ENCODE results near the gene OBP2A.

GRCh38 chr9:135584371-135584770 lies 38.4 kb downstream of the OBP2A start:
- TF ChIP-seq CTCF (IDR thresholded peaks at IDR 0.05; ENCODE audit: borderline replicate concordance, extremely low read depth, low read length, poor library complexity, severe bottlenecking): no peak
- no peak for TF ChIP-seq EZH2 (IDR thresholded peaks at IDR 0.05; ENCODE audit: borderline replicate concordance, low read depth, low read length, severe bottlenecking)

All from DND-41 (cell line).